Measurements from ENCODE around the gene KRTAP10-7. TPM values are rescaled to one million over a fixed set of nuclear protein-coding genes. Genes with fewer than 3 reads are reported as not detected.

KRTAP10-7 gene
- total and polyA plus RNA-seq, 2 of the 13 experiments (the other 11 are each of a cell fraction or from before 2014, with no cell fraction given): not detected

DNA sequence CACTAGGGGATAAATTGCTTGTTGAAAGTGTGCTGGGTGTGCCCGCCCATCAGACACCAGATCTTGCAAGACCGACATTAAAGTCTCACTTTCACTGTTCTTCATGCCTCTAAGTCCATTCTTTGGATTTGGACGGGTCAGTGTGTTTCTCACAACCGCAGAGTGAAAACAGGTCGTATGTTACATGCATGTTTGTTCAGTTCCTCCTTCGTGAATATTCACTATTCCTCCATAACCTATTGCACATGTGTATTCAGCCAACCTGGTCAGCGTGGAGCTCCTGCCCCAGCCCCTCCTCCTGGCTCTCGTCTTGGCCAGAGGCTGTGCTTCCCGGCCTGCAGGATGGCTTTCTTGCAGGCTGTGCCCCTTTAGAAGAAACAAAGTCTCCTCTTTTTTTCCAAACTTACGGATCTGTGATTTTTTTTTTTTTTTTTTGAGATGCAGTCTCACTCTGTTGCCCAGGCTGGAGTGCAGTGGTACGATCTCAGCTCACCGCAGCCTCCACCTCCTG, 5.9 kb upstream of the KRTAP10-7 start (continued):
- TF ChIP-seq, protein P1, sequence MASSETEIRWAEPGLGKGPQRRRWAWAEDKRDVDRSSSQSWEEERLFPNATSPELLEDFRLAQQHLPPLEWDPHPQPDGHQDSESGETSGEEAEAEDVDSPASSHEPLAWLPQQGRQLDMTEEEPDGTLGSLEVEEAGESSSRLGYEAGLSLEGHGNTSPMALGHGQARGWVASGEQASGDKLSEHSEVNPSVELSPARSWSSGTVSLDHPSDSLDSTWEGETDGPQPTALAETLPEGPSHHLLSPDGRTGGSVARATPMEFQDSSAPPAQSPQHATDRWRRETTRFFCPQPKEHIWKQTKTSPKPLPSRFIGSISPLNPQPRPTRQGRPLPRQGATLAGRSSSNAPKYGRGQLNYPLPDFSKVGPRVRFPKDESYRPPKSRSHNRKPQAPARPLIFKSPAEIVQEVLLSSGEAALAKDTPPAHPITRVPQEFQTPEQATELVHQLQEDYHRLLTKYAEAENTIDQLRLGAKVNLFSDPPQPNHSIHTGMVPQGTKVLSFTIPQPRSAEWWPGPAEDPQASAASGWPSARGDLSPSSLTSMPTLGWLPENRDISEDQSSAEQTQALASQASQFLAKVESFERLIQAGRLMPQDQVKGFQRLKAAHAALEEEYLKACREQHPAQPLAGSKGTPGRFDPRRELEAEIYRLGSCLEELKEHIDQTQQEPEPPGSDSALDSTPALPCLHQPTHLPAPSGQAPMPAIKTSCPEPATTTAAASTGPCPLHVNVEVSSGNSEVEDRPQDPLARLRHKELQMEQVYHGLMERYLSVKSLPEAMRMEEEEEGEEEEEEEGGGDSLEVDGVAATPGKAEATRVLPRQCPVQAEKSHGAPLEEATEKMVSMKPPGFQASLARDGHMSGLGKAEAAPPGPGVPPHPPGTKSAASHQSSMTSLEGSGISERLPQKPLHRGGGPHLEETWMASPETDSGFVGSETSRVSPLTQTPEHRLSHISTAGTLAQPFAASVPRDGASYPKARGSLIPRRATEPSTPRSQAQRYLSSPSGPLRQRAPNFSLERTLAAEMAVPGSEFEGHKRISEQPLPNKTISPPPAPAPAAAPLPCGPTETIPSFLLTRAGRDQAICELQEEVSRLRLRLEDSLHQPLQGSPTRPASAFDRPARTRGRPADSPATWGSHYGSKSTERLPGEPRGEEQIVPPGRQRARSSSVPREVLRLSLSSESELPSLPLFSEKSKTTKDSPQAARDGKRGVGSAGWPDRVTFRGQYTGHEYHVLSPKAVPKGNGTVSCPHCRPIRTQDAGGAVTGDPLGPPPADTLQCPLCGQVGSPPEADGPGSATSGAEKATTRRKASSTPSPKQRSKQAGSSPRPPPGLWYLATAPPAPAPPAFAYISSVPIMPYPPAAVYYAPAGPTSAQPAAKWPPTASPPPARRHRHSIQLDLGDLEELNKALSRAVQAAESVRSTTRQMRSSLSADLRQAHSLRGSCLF (CRISPR knock-in tag; IDR thresholded peaks at IDR 0.05; ENCODE audit: borderline replicate concordance): no peak
- TF ChIP-seq ERF (CRISPR knock-in tag; IDR thresholded peaks at IDR 0.05) (no peak), SMAD3 (CRISPR knock-in tag; IDR thresholded peaks at IDR 0.05) (no peak)

DNA sequence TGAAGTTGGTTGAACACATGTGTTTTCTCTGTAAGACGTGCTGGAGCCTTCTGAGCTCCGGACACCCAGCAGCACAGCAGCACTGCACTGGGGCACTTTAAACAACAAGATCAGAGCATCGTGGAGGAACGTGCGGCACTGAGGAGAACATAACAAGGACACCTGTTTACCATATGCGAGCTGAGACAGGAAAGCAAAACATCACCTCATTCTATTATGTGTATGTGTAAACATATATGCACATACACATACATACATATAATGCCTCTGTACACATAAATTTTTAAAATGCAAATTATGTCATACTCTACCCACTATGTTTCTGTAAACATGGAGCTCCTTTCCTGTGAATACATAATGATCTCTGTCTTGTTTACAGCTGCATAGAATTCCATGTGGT, 4.9 kb upstream of the KRTAP10-7 start:
- Histone ChIP-seq H3K79me2 (ENCODE audit: insufficient read depth, low read length) (no peaks in the 10 kb centered on the region), H3K9ac (ENCODE audit: insufficient read depth, low read depth, low read length) (no peak overlapping the region), H2AFZ (ENCODE audit: low read length) (no peak overlapping the region), H3K27me3 (ENCODE audit: control insufficient read depth in 1 of 2, insufficient read depth in 2 of 2, low read length in 2 of 2) (peaks cover 0 to 1% of the 10 kb centered on the region in 2 experiments; a peak in 1 of 5 replicates), H3K27ac (ENCODE audit: extremely low read length, insufficient read depth, low read length) (no peak overlapping the region), H3K9me3 (ENCODE audit: low read length) (no peaks in the 10 kb centered on the region), H4K20me1 (ENCODE audit: insufficient read depth, low read length) (no peaks in the 10 kb centered on the region), H3K4me3 (replicated peaks in 1 of 3; ENCODE audit: insufficient read depth in 1 of 3, low read depth in 2 of 3, low read length in 3 of 3) (no peak overlapping the region), H3K4me2 (ENCODE audit: low read depth, low read length) (no peak overlapping the region), H3K4me1 (ENCODE audit: insufficient read depth, low read length) (peaks cover 43% of the 10 kb centered on the region), H3K36me3 (replicated peaks in 1 of 2; ENCODE audit: control insufficient read depth in 1 of 2, insufficient read depth in 2 of 2, low read length in 2 of 2) (no peaks in the 10 kb centered on the region)
- ATAC-seq (no peak), FAIRE-seq (no peak), DNase-seq (ENCODE audit: low spot score) (no peak)
- TF ChIP-seq, protein P2, sequence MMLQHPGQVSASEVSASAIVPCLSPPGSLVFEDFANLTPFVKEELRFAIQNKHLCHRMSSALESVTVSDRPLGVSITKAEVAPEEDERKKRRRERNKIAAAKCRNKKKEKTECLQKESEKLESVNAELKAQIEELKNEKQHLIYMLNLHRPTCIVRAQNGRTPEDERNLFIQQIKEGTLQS (CRISPR knock-in tag; IDR thresholded peaks at IDR 0.05): no peak
- no TSS peak for BruUV-seq (replicated peaks)
- ChIA-PET POLR2A (no interaction called here), CTCF (ENCODE audit: low intra/inter-chr PET ratio, low total read pairs) (no interaction called here)
- intact Hi-C loops (cut with micrococcal nuclease; ENCODE audit: unreplicated experiment): no loop called here
- WGBS (ENCODE audit: low lambda C conversion rate): 93% methylated on average over 6 of the region's 6 CpGs
- in situ Hi-C loops (cut with HindIII; ENCODE audit: extremely low pct_ligation_motif_present, low pct_unique_long_range_greater_than_20kb): no loop called here

All from HepG2 (cell line).